Stromal cell of bone marrow (primary cell): ENCODE results near the gene CEACAM1.
"Not testable (repeated sequence)": the region's sequence is repeated elsewhere in the genome, so short reads cannot be mapped to it uniquely, and the experiment has no call there.

Experiments
- DNase-seq: peaks from one replicate; pipeline ENCODE4 v3.0.0-alpha.2; 2012; ENCODE audit warnings: low read depth

Gene CEACAM1

DNA sequence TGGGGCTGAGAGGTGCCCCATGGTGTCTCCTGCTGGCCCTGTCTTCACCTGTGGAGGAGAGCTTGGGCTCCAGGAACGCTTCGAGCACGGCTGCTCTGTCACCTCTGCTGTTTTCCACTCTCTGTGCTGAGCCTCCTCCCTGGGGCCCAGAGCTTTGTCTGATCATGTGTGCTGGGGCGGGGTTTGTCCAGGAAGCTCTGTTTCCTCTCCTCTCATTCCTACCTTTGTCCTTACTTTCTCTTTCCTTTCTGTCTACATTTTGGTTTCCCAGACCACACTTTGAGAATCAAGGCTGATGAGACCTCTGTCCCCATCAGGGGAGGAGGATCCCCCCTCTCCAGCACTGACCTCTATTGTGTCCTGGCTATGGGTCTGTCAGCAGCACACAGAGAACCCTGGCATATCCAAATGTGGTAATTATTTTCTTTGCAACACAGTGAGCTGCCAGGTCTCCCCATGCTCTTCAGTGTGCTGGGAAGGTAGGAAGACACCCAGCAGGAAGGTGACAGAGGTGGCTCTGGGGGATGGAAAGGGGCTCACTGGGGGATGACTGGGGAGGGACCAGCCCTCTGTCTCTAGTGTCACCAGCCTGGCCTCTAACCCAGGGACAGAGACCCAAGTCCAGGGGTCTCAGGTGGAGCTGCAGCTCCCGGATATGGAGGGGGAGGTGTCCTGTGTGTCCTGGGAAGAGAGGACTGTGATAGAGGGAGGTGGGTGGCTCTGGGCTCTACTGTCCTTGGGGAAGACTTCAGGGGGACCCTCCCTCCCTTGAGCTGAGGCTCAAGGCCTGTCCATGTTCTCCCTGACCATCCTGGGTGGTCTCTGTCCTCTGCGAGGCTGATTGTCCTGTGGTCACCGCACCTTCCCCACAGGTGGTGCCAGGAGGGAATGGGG, at the start of gene CEACAM1:
CEACAM1 (minus strand) TSS at position 128 of the 894 bp plus-strand sequence; CDS start at position 21, 107 bp downstream.
- no peak for DNase-seq

GRCh38 chr19:42577016-42577415, 48.7 kb upstream of the CEACAM1 start:
- no peak for DNase-seq

DNA sequence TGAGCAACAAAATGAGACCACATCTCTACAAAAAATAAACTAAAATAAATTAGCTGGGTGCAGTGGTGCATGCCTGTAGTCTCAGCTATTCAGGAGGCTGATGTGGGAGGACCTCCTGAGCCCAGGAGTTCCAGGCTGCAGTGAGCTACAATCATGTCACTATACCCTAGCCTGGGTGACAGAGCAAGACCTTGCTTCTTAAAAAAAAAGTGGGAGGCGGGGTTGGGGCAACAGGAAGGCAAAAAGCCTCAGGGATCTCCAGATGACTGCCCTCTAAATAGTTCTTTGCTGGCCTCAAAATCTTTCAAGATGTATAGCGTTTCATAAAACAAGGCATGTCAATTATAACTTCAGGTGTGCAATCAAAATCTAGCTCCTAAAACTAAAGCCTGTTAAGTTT, 48.0 kb upstream of the CEACAM1 start:
- no peak for DNase-seq

- DNase-seq: no peak
Observed at GRCh38 chr19:42573642-42574041, 45.4 kb upstream of the CEACAM1 start.

- no peak for DNase-seq
Observed at GRCh38 chr19:42571116-42571515, 42.8 kb upstream of the CEACAM1 start.

DNA sequence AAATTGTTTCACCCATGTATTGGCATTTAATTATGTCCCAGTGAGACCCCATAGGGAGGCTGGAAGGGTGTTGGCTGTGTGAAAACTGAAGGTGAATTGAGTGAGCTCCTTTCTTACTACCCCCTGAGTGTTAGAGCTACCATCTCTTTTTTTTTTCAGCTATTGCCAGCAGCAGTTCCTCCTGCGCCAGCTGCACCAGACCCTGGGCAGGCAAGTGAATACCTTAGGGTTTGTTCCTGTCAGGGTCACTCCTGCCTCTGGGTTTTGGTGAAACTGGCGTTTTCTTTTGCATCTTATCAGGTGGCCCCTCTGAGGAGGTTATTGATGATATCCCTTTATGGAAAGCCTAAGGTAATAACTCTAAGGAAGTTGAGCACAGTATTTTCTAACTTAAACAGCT, 40.9 kb upstream of the CEACAM1 start:
- DNase-seq: no peak

DNA sequence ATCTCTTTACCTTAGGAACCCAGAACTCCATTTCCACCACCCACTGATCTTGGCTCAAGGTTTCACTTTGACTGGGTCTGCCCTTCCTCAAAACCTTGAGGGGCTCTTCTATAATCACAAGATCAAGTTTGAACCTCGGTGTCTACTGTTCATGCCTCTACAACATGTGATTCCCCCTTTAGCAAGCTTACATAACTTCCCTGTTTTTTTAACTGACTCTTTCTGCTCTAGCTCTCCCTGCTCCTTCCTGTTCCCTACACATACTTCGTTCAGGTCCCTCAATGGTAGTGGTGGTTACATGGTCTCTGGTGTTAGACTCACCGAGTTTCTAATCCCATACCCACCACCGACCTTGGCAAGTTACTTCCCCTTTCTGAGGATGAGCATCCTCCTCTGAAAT, 39.7 kb upstream of the CEACAM1 start:
- no peak for DNase-seq

DNA sequence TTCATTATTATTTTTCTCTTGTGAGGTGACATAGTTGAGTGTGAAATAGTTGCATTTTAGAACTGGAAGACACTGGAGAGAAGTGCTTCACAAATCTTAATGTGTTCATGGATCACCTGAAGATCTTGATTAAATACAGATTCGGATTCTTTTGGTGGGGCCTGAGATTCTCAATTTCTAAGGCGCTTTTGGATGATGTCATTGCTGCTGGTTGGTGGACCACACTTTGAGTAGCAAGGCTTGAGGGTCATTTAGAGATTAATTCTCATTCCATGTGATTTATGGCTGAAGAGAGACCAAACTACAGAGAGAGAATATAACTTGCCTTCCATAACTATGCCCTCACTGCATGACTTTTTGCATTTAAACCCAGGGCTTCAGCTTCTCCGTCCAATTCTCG, 39.3 kb upstream of the CEACAM1 start:
- DNase-seq: no peak

DNA sequence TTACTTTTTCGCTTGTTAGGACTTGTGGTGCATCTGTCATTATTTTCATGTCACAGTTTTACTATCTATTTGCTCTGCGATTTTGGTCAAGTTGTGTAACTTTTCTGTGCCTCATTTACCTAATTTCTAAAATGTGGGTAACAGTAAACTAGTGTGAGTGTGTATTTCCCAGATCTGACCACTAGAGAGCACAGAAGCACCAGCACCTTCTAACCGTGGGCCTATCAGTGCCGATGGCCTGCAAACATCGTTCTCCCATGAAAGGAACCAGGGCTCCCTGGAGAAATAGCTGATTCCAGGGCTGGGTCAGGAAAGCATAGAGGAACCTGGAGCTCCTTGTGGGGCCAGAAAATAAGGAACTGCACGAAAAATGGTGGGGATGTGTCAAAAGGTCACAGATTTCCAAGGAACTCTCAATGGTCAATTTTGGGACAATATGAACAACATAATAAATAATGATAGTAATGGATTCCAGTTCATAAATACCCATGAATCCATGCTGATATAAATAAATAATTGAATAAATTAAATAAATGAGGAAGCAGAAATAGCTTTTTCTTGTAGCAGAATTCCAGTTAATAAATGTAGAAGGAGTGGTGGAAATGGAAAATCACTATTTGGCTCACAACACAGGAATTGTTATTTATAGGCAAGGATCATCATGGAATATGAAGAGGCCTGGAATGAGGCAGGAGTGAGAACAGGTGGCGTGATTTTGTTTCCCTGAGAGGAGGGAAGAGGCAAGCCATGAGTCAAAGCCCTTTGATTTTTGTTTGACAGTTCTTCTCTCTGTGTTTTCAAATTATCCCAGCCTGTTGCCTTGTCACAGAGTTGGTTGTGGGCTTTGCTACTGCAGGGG, 35.3 kb upstream of the CEACAM1 start:
- peak; percentile 12 for DNase-seq

GRCh38 chr19:42561512-42561911, 33.2 kb upstream of the CEACAM1 start:
- no peak for DNase-seq

DNA sequence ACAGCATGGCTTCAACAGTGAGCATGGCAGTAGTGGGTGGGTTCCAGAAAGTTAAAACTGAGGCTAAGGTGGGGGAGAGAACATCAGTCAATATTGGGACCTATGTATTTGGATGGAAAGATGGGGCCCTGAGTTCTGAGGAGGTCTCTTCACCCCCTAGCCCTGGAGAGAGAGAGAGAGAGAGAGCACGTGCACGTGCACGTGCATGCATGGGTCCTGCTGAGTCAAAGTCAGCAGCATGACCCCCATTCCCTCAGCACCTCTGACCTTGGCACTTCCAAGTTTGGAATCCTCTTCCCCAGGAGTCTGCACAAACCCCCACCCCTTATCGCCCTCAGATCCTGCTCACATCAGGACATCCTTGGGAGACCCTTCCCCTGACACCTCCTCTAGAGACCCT, 32.5 kb upstream of the CEACAM1 start:
- no peak for DNase-seq

DNA sequence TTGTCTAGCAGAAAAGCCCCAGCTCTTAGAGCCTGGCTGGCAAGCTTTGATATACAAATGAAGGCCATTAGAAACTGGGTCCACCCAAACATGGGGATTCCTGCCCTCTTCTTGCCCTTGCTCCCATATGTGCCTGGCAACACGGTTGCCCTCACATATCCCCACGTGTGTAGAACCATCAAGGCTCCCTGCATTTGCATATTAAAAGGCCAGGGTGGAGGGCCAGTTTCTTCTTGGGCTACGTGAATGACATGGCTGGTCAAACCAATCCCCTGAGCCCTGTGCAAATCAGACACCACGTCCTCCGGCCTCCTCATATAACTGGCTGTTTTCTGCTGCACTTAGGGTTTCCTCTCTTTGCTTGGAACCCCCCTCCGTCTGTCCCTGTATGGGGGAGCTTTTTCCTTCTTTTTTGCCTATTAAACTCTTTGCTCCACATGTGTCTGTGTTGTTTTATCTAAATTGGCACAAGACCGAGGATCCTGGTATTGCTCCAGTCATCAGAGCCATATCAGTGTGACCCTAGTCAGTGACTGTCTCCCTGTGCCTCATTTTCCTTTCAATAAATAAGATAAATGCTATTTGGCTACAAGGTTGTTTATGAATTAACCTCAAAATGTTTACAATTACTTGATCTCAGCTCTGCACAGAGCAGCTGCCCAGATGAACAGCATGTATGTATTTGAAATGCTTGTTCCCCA, 30.3 kb upstream of the CEACAM1 start:
- DNase-seq: no peak

- DNase-seq: not testable (repeated sequence)
Observed at GRCh38 chr19:42557386-42557871, 29.1 kb upstream of the CEACAM1 start.

DNA sequence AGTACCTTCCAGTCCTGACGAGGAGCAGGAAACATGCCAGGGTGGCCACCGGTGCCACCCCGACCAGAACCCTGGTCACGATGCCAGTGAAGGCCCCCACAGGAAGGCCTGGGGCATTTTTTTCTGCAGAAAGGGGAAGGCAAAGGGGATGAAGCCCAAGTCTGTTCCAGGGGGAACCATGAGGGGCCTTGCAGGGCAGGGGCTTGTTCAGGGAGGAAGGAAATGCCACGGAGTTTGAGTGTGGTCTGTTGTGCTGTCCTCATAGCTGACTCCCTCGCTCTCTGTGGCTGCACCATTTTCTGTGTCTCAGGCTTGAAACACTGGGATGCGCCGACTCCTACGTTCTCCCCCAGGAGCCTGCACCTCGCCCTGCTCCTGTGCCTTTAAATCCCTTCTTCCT, 27.5 kb upstream of the CEACAM1 start:
- no peak for DNase-seq

DNA sequence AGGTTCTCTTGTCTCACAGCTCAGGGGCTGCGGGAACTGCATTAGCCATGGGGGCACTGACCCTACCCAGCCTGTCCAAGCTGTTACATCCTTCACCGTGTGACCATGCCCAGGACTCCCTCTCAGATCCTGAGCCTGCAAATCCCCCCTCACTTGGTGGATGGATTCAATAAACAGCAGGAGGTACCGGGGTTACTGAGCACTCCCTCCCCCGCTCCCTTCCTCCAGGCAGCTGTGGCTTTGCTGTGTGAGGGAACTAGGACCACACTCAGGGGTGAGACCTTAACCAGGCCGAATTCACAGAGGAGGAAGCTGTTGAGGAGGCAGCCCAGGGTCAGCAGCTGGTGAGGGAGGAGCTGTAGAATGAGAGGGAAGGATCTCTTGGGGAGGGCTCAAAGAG, 27.0 kb upstream of the CEACAM1 start:
- no peak for DNase-seq

- no peak for DNase-seq
Observed at GRCh38 chr19:42554046-42554575, 25.8 kb upstream of the CEACAM1 start.

GRCh38 chr19:42553292-42554045, 25.2 kb upstream of the CEACAM1 start:
- DNase-seq: peak; percentile 42

DNA sequence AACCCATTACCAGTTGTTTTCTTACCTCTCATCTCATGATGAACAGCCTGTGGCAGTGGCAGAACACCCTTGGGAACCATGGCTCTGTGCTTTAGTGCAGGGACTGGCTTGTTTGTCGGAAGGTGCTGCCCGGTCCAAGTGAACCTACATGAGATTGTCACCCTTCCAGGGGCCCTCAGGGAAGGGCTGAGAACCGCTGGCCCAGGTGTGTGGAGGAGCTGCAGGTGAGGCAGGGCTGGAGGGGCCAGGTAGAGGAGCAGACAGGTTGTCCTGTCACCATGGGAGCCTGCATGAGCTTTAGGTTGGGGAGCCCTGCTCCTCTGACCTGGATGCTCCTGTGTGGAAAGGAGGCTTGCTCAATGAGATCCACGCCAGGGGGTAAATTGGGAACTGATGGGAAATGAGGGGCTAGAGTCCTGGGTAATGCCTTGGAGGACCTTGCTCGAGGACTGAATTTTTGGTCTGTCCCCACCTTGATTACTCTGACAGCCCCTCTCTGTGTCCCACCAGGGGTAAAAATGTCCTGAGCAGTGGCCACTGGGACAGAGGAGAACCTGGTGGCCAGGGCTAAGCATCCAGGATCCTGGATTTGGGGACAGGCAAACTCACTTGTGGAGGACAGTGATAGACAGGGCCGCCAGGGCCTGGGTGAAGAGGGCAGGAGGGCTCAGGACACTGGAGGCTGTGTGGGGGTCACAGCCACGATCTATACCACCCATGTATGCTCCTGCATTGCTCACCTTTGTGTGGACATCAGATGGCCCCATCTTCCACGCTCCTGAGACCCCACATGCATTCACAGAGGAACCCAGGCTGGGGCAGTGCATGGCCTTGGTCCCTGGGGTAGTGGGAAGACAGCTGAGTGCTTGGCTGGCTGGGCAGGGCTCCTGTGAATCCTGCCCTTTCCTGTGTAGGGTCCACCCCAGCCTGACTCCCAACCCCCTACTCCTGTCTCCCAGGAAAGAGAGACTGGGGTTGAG, 24.1 kb upstream of the CEACAM1 start:
- DNase-seq: no peak

DNA sequence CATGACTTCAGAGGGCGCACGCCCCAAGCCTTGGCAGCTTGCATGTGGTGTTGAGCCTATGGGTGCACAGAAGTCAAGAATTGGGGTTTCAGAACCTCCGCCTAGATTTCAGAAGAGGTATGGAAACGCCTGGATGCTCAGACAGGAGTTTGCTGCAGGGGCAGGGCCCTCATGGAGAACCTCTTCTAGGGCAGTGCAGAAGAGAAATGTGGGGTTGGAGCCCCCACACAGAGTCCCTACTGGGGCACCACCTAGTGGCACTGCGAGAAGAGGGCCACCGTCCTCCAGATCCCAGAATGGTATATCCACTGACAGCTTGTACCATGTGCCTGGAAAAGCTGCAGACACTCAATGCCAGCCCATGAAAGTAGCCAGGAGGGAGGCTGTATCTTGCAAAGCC, 22.2 kb upstream of the CEACAM1 start:
- DNase-seq: not testable (repeated sequence)

- DNase-seq: not testable (repeated sequence)
Observed at GRCh38 chr19:42549067-42549466, 20.8 kb upstream of the CEACAM1 start.
